ENCODE results near the gene BBS7. TPM values are rescaled to one million over a fixed set of nuclear protein-coding genes. Genes with fewer than 3 reads are reported as not detected.

Gene BBS7
- total and polyA plus RNA-seq, 9 of the 15 experiments (the other 6 are each of a cell fraction or from before 2014, with no cell fraction given) = 13.4 to 25.8 (median 16.4) TPM

GRCh38 chr4:121800961-121801714 is 69.1 kb downstream of the BBS7 start, which contains the start of gene EXOSC9 (continued):
- TF ChIP-seq ASH1L (IDR thresholded peaks at IDR 0.05; ENCODE audit: borderline replicate concordance, low read depth, partially characterized antibody) = no peak
- no peak for TF ChIP-seq ADNP (tag; IDR thresholded peaks at IDR 0.05)
- peak; percentile 16; the same call in 1 of the 2 replicates for TF ChIP-seq SMARCC2 (IDR thresholded peaks at IDR 0.05; ENCODE audit: low read depth)
- TF ChIP-seq NBN (IDR thresholded peaks at IDR 0.05; ENCODE audit: low read depth) = peak; percentile 64
- no peak for TF ChIP-seq KLF6 (CRISPR knock-in tag; IDR thresholded peaks at IDR 0.05; ENCODE audit: borderline replicate concordance)
- no peak for TF ChIP-seq ZNF224 (CRISPR knock-in tag; IDR thresholded peaks at IDR 0.05)
- TF ChIP-seq LEF1 (IDR thresholded peaks at IDR 0.05) = peak; percentile 12; the same call in 1 of the 2 replicates
- TF ChIP-seq ZMIZ1 (IDR thresholded peaks at IDR 0.05; ENCODE audit: low read depth in 2 of 2, low read length in 2 of 2) = 0 out of 4 replicates have a peak, but pooled peaks of 1 of the 2 experiments have one; percentile 67
- TF ChIP-seq C11orf30 (IDR thresholded peaks at IDR 0.05; ENCODE audit: low read depth) = peak; percentile 94
- TF ChIP-seq POLR2H (tag; IDR thresholded peaks at IDR 0.05; ENCODE audit: low read depth) = peak; percentile 87
- peak in 1 of 2 experiments; percentile 28 for TF ChIP-seq AFF1 (IDR thresholded peaks at IDR 0.05; ENCODE audit: low read depth in 1 of 2, partially characterized antibody in 2 of 2)
- TF ChIP-seq EHMT2 (IDR thresholded peaks at IDR 0.05) = no peak
- peak; percentile 77 for TF ChIP-seq TAF9B (IDR thresholded peaks at IDR 0.05; ENCODE audit: partially characterized antibody)
- peak; percentile 93 for TF ChIP-seq SPI1 (IDR thresholded peaks at IDR 0.05; ENCODE audit: borderline replicate concordance, low read depth, low read length)
- TF ChIP-seq L3MBTL2 (IDR thresholded peaks at IDR 0.05) = peak; percentile 43
- TF ChIP-seq HLTF (IDR thresholded peaks at IDR 0.05) = 0 out of 2 replicates have a peak, but pooled peaks have one; percentile 8
- TF ChIP-seq ILF3 (IDR thresholded peaks at IDR 0.05; ENCODE audit: borderline replicate concordance) = no peak
- peak; percentile 39; the same call in 1 of the 2 replicates for TF ChIP-seq ZNF175 (CRISPR knock-in tag; IDR thresholded peaks at IDR 0.05; ENCODE audit: low read depth)
- peak; percentile 99 for TF ChIP-seq ATF7 (IDR thresholded peaks at IDR 0.05)
- no peak for TF ChIP-seq HBP1 (CRISPR knock-in tag; IDR thresholded peaks at IDR 0.05)
